GM06990 (cell line): ENCODE results near the gene COL19A1.

Source experiments
- DNase-seq: peaks from one replicate; pipeline ENCODE4 v3.0.0-alpha.2; 2011; ENCODE audit not compliant: insufficient read length; ENCODE audit errors: extremely low read depth
- H3K27me3 ChIP-seq: replicated peaks from 2 replicates; pipeline ENCODE4 v1.6.0; 2011; ENCODE audit warnings: low read length; ENCODE audit not compliant: control insufficient read depth, insufficient read depth
- H3K36me3 ChIP-seq: 2 replicates; pipeline ENCODE4 v1.5.1; 2011; ENCODE audit warnings: low read length; ENCODE audit not compliant: control insufficient read depth, insufficient read depth
- H3K4me3 ChIP-seq: replicated peaks from 2 replicates; pipeline ENCODE4 v1.5.1; 2011; ENCODE audit warnings: low read depth, mild to moderate bottlenecking, control low read depth, low read length
- TF ChIP-seq, protein P1 (sequence below): IDR thresholded peaks from 2 replicates; pipeline ENCODE4 v1.5.1; 2011; ENCODE audit warnings: low read length, control low read depth, mild to moderate bottlenecking, inconsistent platforms; ENCODE audit not compliant: insufficient read depth, poor library complexity, severe bottlenecking

The COL19A1 gene

DNA sequence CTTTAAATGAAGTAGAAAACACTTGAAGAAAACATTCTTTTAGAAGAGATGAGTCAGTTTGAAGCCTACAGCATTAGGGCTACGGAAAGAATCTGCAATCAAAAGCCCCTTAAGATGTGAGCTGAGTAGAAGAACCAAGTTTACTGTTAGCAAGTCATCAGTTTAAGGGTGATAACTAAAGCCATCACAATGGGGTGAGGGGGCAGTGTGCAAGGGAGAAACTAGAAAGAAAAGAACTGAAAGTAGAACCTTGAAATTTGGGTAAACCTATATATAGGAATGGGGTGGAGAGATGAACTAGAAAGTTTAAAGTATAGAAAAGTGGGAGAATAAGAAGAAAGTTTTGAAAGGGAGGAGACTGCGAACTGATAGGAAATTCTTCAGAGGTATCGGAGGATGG is 212.9 kb downstream of the COL19A1 start:
- Histone ChIP-seq H3K4me3 (no peak overlapping the region), H3K36me3 (no peaks in the 10 kb centered on the region), H3K27me3 (no peaks in the 10 kb centered on the region)
- TF ChIP-seq, protein P1, sequence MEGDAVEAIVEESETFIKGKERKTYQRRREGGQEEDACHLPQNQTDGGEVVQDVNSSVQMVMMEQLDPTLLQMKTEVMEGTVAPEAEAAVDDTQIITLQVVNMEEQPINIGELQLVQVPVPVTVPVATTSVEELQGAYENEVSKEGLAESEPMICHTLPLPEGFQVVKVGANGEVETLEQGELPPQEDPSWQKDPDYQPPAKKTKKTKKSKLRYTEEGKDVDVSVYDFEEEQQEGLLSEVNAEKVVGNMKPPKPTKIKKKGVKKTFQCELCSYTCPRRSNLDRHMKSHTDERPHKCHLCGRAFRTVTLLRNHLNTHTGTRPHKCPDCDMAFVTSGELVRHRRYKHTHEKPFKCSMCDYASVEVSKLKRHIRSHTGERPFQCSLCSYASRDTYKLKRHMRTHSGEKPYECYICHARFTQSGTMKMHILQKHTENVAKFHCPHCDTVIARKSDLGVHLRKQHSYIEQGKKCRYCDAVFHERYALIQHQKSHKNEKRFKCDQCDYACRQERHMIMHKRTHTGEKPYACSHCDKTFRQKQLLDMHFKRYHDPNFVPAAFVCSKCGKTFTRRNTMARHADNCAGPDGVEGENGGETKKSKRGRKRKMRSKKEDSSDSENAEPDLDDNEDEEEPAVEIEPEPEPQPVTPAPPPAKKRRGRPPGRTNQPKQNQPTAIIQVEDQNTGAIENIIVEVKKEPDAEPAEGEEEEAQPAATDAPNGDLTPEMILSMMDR: no peak
- no peak for DNase-seq

DNA sequence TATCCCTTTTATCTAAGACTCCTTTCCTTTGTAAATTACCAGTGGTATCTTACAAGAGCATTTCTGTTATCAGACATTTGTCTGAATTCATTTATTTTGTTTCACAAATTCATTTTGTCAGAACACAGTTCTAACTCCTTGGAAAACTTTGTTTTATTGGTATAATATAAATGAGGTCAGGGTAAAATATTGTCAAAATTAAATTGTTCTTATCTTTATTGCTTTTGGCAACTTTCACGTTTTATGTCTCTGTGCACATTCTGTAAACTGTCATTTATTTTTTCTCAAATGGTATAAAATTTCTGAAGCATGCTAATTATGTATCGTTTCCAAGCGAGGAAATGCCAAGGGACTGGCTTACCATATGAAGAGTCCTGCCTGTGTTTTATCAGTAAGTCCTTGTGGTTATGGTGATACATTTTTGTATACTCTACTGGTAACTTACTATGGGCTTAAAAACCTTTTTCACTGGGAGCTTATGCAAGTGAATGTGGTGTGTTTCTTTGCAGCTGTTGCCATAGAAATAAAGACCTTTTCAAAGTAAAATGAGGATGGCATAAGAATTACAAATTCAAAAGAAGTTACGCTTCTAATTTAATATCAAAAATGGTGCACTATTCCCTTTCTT is 214.2 kb downstream of the COL19A1 start:
- Histone ChIP-seq H3K4me3 (no peak overlapping the region), H3K27me3 (no peaks in the 10 kb centered on the region), H3K36me3 (no peaks in the 10 kb centered on the region)
- TF ChIP-seq, protein P1: no peak
- no peak for DNase-seq

DNA sequence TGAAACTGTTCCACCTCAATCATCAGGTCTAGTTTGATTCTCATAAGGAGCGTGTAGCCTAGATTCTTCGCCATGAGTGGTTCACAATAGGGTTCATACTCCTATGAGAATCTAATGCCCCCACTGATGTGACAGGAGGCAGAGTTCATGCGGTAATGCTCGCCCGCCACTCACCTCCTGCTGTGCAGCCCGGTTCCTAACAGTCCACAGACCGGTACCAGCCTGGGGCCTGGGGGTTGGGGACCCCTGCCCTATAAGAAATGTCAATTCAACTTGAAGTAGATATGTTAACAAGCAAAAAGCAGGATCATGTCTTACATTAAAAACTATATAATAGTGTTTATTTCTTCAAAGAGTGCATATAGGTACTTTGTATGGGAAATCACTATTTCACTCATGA is 216.5 kb downstream of the COL19A1 start:
- H3K27me3 ChIP-seq: no peaks in the 10 kb centered on the region
- no peaks in the 10 kb centered on the region for H3K36me3 ChIP-seq
- H3K4me3 ChIP-seq: no peak overlapping the region
- TF ChIP-seq, protein P1: no peak
- no peak for DNase-seq

DNA sequence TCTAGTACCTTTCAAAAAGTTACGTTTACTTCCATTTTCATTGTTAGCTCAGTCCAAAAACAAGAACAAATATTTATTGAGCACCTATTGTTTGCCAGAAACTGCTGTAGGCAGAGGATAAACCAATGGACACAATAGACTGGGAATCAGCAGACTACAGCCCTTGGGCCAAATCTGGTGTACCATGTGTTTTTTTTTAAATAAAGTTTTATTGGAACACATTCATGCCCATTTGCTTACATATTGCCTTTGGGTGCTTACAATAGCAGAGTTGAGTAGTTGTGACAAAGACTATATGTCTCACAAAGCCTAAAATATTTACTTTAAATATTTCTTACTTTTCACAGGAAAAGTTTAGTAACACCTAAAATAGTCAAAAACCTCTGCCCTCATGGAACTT is 220.4 kb downstream of the COL19A1 start:
- DNase-seq: no peak
- Histone ChIP-seq H3K4me3 (no peak overlapping the region), H3K27me3 (no peaks in the 10 kb centered on the region), H3K36me3 (no peaks in the 10 kb centered on the region)
- TF ChIP-seq, protein P1: no peak

DNA sequence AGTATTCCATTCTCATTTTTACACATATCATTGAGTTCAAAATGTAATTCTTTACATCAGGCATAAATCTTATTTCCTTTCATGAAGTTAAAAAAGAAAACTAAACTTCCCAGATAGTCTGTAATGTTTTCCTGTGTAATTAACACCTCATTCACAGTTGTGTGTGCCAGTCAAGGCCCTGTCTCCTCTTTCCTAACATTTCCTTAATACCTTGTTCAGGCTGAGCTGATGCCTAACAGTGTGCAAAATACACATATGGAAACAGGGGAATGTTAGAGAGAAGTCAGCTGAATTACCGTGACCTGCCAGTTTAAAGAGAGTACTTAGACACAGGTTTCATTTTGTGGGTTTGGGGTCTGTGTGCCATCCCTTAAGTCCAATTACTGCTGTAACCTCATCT is 227.8 kb downstream of the COL19A1 start:
- H3K27me3 ChIP-seq: no peaks in the 10 kb centered on the region
- TF ChIP-seq, protein P1: no peak
- DNase-seq: no peak
- no peaks in the 10 kb centered on the region for H3K36me3 ChIP-seq
- no peak overlapping the region for H3K4me3 ChIP-seq

DNA sequence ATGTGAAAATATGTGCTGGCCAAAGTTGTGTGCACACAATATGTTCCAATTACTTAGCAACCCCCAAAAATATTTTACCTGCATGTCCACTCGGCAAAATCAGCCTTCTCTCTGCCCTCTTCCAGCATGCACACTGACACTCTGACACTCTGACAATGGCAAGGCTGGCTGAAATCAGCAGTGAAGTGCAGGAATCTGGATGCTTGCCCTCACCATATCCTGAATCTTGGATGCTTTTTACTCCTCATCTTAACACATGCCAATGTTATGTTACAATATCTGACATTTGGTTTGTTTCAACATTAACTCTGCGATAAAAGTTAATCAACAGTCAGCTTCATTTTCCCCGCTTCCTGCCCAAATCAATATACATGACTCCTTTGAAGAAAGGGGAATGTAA is 233.4 kb downstream of the COL19A1 start:
- Histone ChIP-seq H3K27me3 (no peaks in the 10 kb centered on the region), H3K36me3 (no peaks in the 10 kb centered on the region), H3K4me3 (no peak overlapping the region)
- TF ChIP-seq, protein P1: no peak
- no peak for DNase-seq
